Effector CD8-positive, alpha-beta T cell (primary cell): ENCODE measurements around the gene ZNF280B.
"Not testable (repeated sequence)": the region's sequence is repeated elsewhere in the genome, so short reads cannot be mapped to it uniquely, and the experiment has no call there.

Source experiments
- DNase-seq: peaks from one replicate; lab custom pipeline; 2025; lab: John Stamatoyannopoulos, UW

ZNF280B gene

GRCh38 chr22:22509912-22510311 is 1.4 kb upstream of the ZNF280B start:
- DNase-seq, result not testable (repeated sequence)

- DNase-seq, result no peak
These were observed 734 bp downstream of the ZNF280B start for GRCh38 chr22:22507743-22508273.

GRCh38 chr22:22506736-22507135 is 1.8 kb downstream of the ZNF280B start:
- no peak for DNase-seq

GRCh38 chr22:22498267-22498666 is 10.3 kb downstream of the ZNF280B start:
- no peak for DNase-seq

GRCh38 chr22:22491589-22491988 is 17.0 kb downstream of the ZNF280B start:
- DNase-seq, result not testable (repeated sequence)

- no peak for DNase-seq
These were observed 19.8 kb downstream of the ZNF280B start for GRCh38 chr22:22488736-22489135.

GRCh38 chr22:22487869-22488597 is 20.5 kb downstream of the ZNF280B start:
- DNase-seq, result no peak

GRCh38 chr22:22487059-22487458 is 21.5 kb downstream of the ZNF280B start:
- no peak for DNase-seq

GRCh38 chr22:22486132-22486899 is 22.2 kb downstream of the ZNF280B start:
- DNase-seq, result no peak

GRCh38 chr22:22485524-22485923 is 23.0 kb downstream of the ZNF280B start:
- DNase-seq, result no peak

- DNase-seq, result no peak
These were observed 24.5 kb downstream of the ZNF280B start for GRCh38 chr22:22484023-22484422.

- DNase-seq, result no peak
These were observed 27.6 kb downstream of the ZNF280B start for GRCh38 chr22:22480940-22481339.

GRCh38 chr22:22479999-22480532 is 28.5 kb downstream of the ZNF280B start:
- DNase-seq, result no peak

- DNase-seq, result no peak
These were observed 29.4 kb downstream of the ZNF280B start for GRCh38 chr22:22479116-22479515.

- DNase-seq, result no peak
These were observed 30.1 kb downstream of the ZNF280B start for GRCh38 chr22:22478470-22478869.

- DNase-seq, result no peak
These were observed 33.8 kb downstream of the ZNF280B start for GRCh38 chr22:22474733-22475132.

- not testable (repeated sequence) for DNase-seq
These were observed 37.4 kb downstream of the ZNF280B start for GRCh38 chr22:22471104-22471503.

GRCh38 chr22:22469527-22469926 is 39.0 kb downstream of the ZNF280B start:
- DNase-seq, result no peak

GRCh38 chr22:22468794-22469469 is 39.6 kb downstream of the ZNF280B start:
- not testable (repeated sequence) for DNase-seq

- DNase-seq, result no peak
These were observed 41.4 kb downstream of the ZNF280B start for GRCh38 chr22:22467112-22467511.

GRCh38 chr22:22465782-22466181 is 42.8 kb downstream of the ZNF280B start:
- no peak for DNase-seq

- no peak for DNase-seq
These were observed 43.4 kb downstream of the ZNF280B start for GRCh38 chr22:22465094-22465602.
